Keratinocyte (primary cell): ENCODE data around the gene SRRT. TPM values are rescaled to one million over a fixed set of nuclear protein-coding genes. Genes with fewer than 3 reads are reported as not detected.

ENCODE experiments used
- DNase-seq: peaks from one replicate; pipeline ENCODE4 v3.0.0-alpha.2; 2011; ENCODE audit warnings: low read depth, missing footprints, low spot score
- FAIRE-seq: peaks from 2 replicates; lab custom pipeline; 2011; peaks lifted over from hg19 to GRCh38; lab: Jason Lieb, UNC
- H2AFZ ChIP-seq: 2 replicates; pipeline ENCODE4 v1.6.0; 2012; ENCODE audit warnings: low read length, control low read depth, inconsistent platforms; ENCODE audit not compliant: control insufficient read depth
- H3K27ac ChIP-seq: 2 replicates; pipeline ENCODE4 v1.5.1; 2011; ENCODE audit warnings: low read length; ENCODE audit not compliant: control insufficient read depth, insufficient read depth
- H3K27me3 ChIP-seq: 3 replicates; pipeline ENCODE4 v1.6.0; 2011; ENCODE audit warnings: low read length; ENCODE audit not compliant: control insufficient read depth, insufficient read depth; ENCODE audit errors: extremely low read depth
- H3K36me3 ChIP-seq, 2 experiments: 2 replicates in 1 of 2; 3 replicates in 1 of 2; pipeline ENCODE4 v1.5.1; 2011; ENCODE audit warnings: low read length in 2 of 2, mild to moderate bottlenecking in 1 of 2; ENCODE audit not compliant: control insufficient read depth in 2 of 2, insufficient read depth in 2 of 2; ENCODE audit errors: extremely low read depth in 1 of 2
- H3K4me1 ChIP-seq: 3 replicates; pipeline ENCODE4 v1.5.1; 2011; ENCODE audit warnings: low read length; ENCODE audit not compliant: control insufficient read depth, insufficient read depth; ENCODE audit errors: extremely low read depth
- H3K4me2 ChIP-seq: 3 replicates; pipeline ENCODE4 v1.6.0; 2011; ENCODE audit warnings: low read depth, low read length; ENCODE audit not compliant: control insufficient read depth, insufficient read depth; ENCODE audit errors: extremely low read depth
- H3K4me3 ChIP-seq, 3 experiments: fragments of 200-600 bp in 1 of 3; sonication (generic) in 1 of 3; 2 replicates in 2 of 3; 3 replicates in 1 of 3; pipeline ENCODE4 v1.5.1; 2011 to 2016; ENCODE audit warnings: low read length in 3 of 3, mild to moderate bottlenecking in 3 of 3, control low read depth in 2 of 3, inconsistent platforms in 1 of 3, low read depth in 1 of 3, mixed read lengths in 1 of 3, mixed run types in 1 of 3, moderate library complexity in 1 of 3; ENCODE audit not compliant: control insufficient read depth in 2 of 3, insufficient read depth in 2 of 3; ENCODE audit errors: extremely low read depth in 1 of 3
- H3K79me2 ChIP-seq: 2 replicates; pipeline ENCODE4 v1.6.0; 2012; ENCODE audit warnings: low read length; ENCODE audit not compliant: control insufficient read depth, insufficient read depth
- H3K9ac ChIP-seq: 3 replicates; pipeline ENCODE4 v1.6.0; 2011; ENCODE audit warnings: low read length; ENCODE audit not compliant: control insufficient read depth, insufficient read depth; ENCODE audit errors: extremely low read depth
- H3K9me1 ChIP-seq: 3 replicates; pipeline ENCODE4 v1.6.0; 2011; ENCODE audit warnings: low read length; ENCODE audit not compliant: control insufficient read depth, insufficient read depth; ENCODE audit errors: extremely low read depth
- H3K9me3 ChIP-seq: 2 replicates; pipeline ENCODE4 v1.5.1; 2012; ENCODE audit warnings: low read depth, low read length; ENCODE audit not compliant: control insufficient read depth
- H4K20me1 ChIP-seq: 3 replicates; pipeline ENCODE4 v1.6.0; 2011; ENCODE audit warnings: low read length; ENCODE audit not compliant: control insufficient read depth, insufficient read depth; ENCODE audit errors: extremely low read depth
- EZH2 ChIP-seq: IDR thresholded peaks from one replicate; pipeline ENCODE4 v1.6.1; 2012; ENCODE audit warnings: inconsistent platforms, mild to moderate bottlenecking, low read length, moderate library complexity
- dilution Hi-C: fragments of 300-500 bp; cut with MboI; formaldehyde crosslinking; loops from one replicate; pipeline ENCODE4 v1.7.0; 2020; ENCODE audit warnings: low sequenced_read_pairs; ENCODE audit not compliant: extremely low pct_ligation_motif_present
- polyA plus RNA-seq, 5 experiments: library from polyadenylated mRNA; depleted of rRNA in 3 of 5; stranded (reverse) in 3 of 5; stranded (forward) in 1 of 5; unstranded in 1 of 5; fragments of >200 nt; gene quantifications; 1 replicate in 1 of 5; 2 replicates in 3 of 5; 3 replicates in 1 of 5; pipeline versions ENCODE4 v1.2.1 to v1.2.3, GENCODE V29; 2011 to 2012; ENCODE audit warnings: missing spikeins in 2 of 5, low read depth in 1 of 5, low replicate concordance in 1 of 5
- TF ChIP-seq, protein P1 (sequence below), 3 experiments: IDR thresholded peaks in 1 of 3; conservative IDR thresholded peaks in 1 of 3; optimal IDR thresholded peaks in 1 of 3; 2 replicates in 2 of 3; 3 replicates in 1 of 3; pipeline versions ENCODE3 to v1.5.1; 2011; ENCODE audit warnings: low read length in 3 of 3, mild to moderate bottlenecking in 3 of 3, moderate library complexity in 2 of 3, control low read depth in 1 of 3, inconsistent platforms in 1 of 3; ENCODE audit not compliant: insufficient read depth in 2 of 3; ENCODE audit errors: extremely low read depth in 1 of 3

SRRT gene
- polyA plus RNA-seq, 1 donor (not counting 4 experiments of a cell fraction or from before 2014, with no cell fraction given), result 42.2 TPM

GRCh38 chr7:100861616-100861985 is 13.3 kb upstream of the SRRT start:
- H3K4me2 ChIP-seq, result no peak overlapping the region
- TF ChIP-seq, protein P1, sequence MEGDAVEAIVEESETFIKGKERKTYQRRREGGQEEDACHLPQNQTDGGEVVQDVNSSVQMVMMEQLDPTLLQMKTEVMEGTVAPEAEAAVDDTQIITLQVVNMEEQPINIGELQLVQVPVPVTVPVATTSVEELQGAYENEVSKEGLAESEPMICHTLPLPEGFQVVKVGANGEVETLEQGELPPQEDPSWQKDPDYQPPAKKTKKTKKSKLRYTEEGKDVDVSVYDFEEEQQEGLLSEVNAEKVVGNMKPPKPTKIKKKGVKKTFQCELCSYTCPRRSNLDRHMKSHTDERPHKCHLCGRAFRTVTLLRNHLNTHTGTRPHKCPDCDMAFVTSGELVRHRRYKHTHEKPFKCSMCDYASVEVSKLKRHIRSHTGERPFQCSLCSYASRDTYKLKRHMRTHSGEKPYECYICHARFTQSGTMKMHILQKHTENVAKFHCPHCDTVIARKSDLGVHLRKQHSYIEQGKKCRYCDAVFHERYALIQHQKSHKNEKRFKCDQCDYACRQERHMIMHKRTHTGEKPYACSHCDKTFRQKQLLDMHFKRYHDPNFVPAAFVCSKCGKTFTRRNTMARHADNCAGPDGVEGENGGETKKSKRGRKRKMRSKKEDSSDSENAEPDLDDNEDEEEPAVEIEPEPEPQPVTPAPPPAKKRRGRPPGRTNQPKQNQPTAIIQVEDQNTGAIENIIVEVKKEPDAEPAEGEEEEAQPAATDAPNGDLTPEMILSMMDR (optimal IDR thresholded peaks at IDR 0.05 in 1 of 3, IDR thresholded peaks at IDR 0.05 in 1 of 3, conservative IDR thresholded peaks at IDR 0.05 in 1 of 3; ENCODE audit: extremely low read depth in 1 of 3, insufficient read depth in 2 of 3, low read length in 3 of 3), result no peak
- no peak for TF ChIP-seq EZH2
- H3K27ac ChIP-seq, result no peak overlapping the region
- H3K4me1 ChIP-seq, result peaks cover 16% of the 10 kb centered on the region
- dilution Hi-C loops, result no loop called here
- FAIRE-seq, result no peak
- no peaks in the 10 kb centered on the region for H3K27me3 ChIP-seq
- DNase-seq, result no peak
- H3K9ac ChIP-seq, result no peak overlapping the region
- peaks cover 16 to 28% of the 10 kb centered on the region in 2 experiments for H3K36me3 ChIP-seq
- no peak overlapping the region for H2AFZ ChIP-seq
- H3K9me1 ChIP-seq, result no peaks in the 10 kb centered on the region
- H3K79me2 ChIP-seq, result peaks cover 3% of the 10 kb centered on the region
- no peaks in the 10 kb centered on the region for H4K20me1 ChIP-seq
- H3K4me3 ChIP-seq, result no peak overlapping the region
- H3K9me3 ChIP-seq, result no peaks in the 10 kb centered on the region

- Histone ChIP-seq H3K79me2 (peaks cover 14% of the 10 kb centered on the region), H3K9ac (no peak overlapping the region), H3K4me1 (peaks cover 20% of the 10 kb centered on the region), H4K20me1 (no peaks in the 10 kb centered on the region), H3K9me1 (no peaks in the 10 kb centered on the region), H3K27me3 (no peaks in the 10 kb centered on the region), H3K4me3 (no peak overlapping the region), H2AFZ (no peak overlapping the region), H3K4me2 (no peak overlapping the region), H3K9me3 (no peaks in the 10 kb centered on the region), H3K36me3 (peaks cover 16 to 28% of the 10 kb centered on the region in 2 experiments), H3K27ac (no peak overlapping the region)
- TF ChIP-seq, protein P1 (optimal IDR thresholded peaks at IDR 0.05 in 1 of 3, IDR thresholded peaks at IDR 0.05 in 1 of 3, conservative IDR thresholded peaks at IDR 0.05 in 1 of 3; ENCODE audit: extremely low read depth in 1 of 3, insufficient read depth in 2 of 3, low read length in 3 of 3), result no peak
- TF ChIP-seq EZH2, result no peak
- no peak for DNase-seq
- no peak for FAIRE-seq
- dilution Hi-C loops, result no loop called here
Measured at GRCh38 chr7:100863406-100863950, 11.4 kb upstream of the SRRT start.
